GM23338 (cell line): Measurements from ENCODE around the gene RAP1GAP.

Source experiments
- CREB1 ChIP-seq: fragments of 250-450 bp; sonication (Bioruptor Pico); IDR thresholded peaks from 2 replicates; pipeline ENCODE4 v1.5.0; 2020; ENCODE audit warnings: low read depth, mild to moderate bottlenecking, moderate library complexity
- CTCF ChIP-seq, 2 experiments: fragments of 200-600 bp in 1 of 2; sonication (generic) in 1 of 2; conservative IDR thresholded peaks; 2 replicates each; pipeline versions ENCODE4 v1.5.1 to v1.6.1; 2016 to 2017; ENCODE audit warnings: antibody characterized with exemption in 2 of 2, low read depth in 2 of 2, mild to moderate bottlenecking in 2 of 2, moderate library complexity in 1 of 2
- EZH2 ChIP-seq: fragments of 200-600 bp; sonication (generic); IDR thresholded peaks from one replicate; pipeline ENCODE4 v1.8.0; 2017; ENCODE audit warnings: antibody characterized with exemption, mild to moderate bottlenecking, low read depth; ENCODE audit not compliant: unreplicated experiment
- EZH2phosphoT487 ChIP-seq: fragments of 200-600 bp; sonication (generic); IDR thresholded peaks from one replicate; pipeline ENCODE4 v1.8.1; 2018; ENCODE audit warnings: antibody characterized with exemption; ENCODE audit not compliant: unreplicated experiment
- JUNB ChIP-seq: IDR thresholded peaks from one replicate; pipeline ENCODE4 v1.6.1; 2016; ENCODE audit warnings: antibody characterized with exemption; ENCODE audit not compliant: unreplicated experiment
- NANOG ChIP-seq: IDR thresholded peaks from 2 replicates; pipeline ENCODE4 v1.6.1; 2016; ENCODE audit warnings: antibody characterized with exemption, borderline replicate concordance
- POLR2AphosphoS5 ChIP-seq: IDR thresholded peaks from 2 replicates; pipeline ENCODE4 v1.6.1; 2016; ENCODE audit warnings: antibody characterized with exemption, low read depth
- REST ChIP-seq: IDR thresholded peaks from one replicate; pipeline ENCODE4 v1.6.1; 2018; ENCODE audit warnings: antibody characterized with exemption; ENCODE audit not compliant: unreplicated experiment
- ZNF331 ChIP-seq: fragments of 250-450 bp; sonication (Bioruptor Pico); IDR thresholded peaks from 2 replicates; pipeline ENCODE4 v1.5.0; 2020; ENCODE audit warnings: low read depth, mild to moderate bottlenecking, moderate library complexity
- TF ChIP-seq, protein P1 (sequence below): IDR thresholded peaks from 2 replicates; pipeline ENCODE4 v1.6.1; 2016; ENCODE audit warnings: antibody characterized with exemption

DNA sequence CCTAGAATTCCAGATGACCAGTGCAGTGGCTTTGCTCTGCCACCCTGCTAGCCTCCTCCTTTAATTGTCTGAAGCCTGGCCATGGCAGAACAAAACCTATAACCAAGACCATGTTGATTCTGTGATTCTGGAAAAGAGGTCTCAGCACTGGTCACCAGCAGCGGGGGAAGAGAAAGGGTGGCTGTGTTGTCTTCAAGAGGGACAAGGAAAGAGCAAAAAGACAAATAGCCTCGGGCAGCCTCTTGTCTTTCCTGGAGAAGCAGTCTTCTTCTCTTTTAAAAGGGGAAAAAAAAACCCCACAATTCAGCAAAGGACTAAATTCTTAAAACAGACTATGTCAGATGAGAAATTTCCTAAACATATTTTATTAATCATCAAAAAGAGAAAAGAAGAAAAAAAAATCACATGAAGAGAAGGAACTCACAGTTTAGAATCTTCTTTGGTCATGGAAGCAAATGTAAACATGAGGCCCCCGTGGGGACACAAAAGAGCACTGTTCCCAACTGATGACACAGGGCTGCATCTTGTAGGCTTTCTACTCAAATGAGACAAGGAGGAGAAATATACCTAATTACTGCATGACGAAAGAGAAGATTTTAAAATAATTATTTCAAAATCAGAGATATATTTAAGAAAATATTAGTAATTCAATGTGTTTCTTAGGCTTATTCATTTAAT is 36.3 kb upstream of the RAP1GAP start:
- no peak for TF ChIP-seq CTCF (conservative IDR thresholded peaks at IDR 0.05; ENCODE audit: low read depth in 2 of 2)
- TF ChIP-seq, protein P1, sequence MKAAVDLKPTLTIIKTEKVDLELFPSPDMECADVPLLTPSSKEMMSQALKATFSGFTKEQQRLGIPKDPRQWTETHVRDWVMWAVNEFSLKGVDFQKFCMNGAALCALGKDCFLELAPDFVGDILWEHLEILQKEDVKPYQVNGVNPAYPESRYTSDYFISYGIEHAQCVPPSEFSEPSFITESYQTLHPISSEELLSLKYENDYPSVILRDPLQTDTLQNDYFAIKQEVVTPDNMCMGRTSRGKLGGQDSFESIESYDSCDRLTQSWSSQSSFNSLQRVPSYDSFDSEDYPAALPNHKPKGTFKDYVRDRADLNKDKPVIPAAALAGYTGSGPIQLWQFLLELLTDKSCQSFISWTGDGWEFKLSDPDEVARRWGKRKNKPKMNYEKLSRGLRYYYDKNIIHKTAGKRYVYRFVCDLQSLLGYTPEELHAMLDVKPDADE: no peak
- no peak for TF ChIP-seq EZH2
- no peak for TF ChIP-seq REST
- no peak for TF ChIP-seq NANOG
- no peak for TF ChIP-seq EZH2phosphoT487
- no peak for TF ChIP-seq JUNB
- TF ChIP-seq CREB1 (CRISPR knock-in tag): no peak
- TF ChIP-seq POLR2AphosphoS5: no peak
- TF ChIP-seq ZNF331: no peak
